T-helper 1 cell treated with Interleukin-12 subunit alpha and Interleukin-12 subunit beta and Interleukin-4 antibody, amounts not matched to agents 30 ng/mL and 1 ng/mL, for 36 hours (primary cell): ENCODE measurements around the gene RHAG. TPM values are rescaled to one million over a fixed set of nuclear protein-coding genes. Genes with fewer than 3 reads are reported as not detected.

Experiments used
- intact Hi-C: fragments of 100-400 bp; cut with micrococcal nuclease; formaldehyde crosslinking; loops from one replicate; pipeline ENCODE4 v1.15.1; 2024
- total RNA-seq: library from RNA; stranded (reverse); gene quantifications from 2 replicates; pipeline ENCODE4 v1.2.3, GENCODE V29; 2022

The RHAG gene
- total RNA-seq, 1 donor from 2014 or later = not detected

GRCh38 chr6:49565261-49565660 lies 71.4 kb downstream of the RHAG start:
- intact Hi-C loops = no loop called here

- intact Hi-C loops = no loop called here
These were observed 72.1 kb downstream of the RHAG start for GRCh38 chr6:49564552-49564951.

- intact Hi-C loops = no loop called here
These were observed 73.4 kb downstream of the RHAG start for GRCh38 chr6:49563006-49563886.

- intact Hi-C loops = no loop called here
These were observed 78.4 kb downstream of the RHAG start for GRCh38 chr6:49558238-49558637.

- intact Hi-C loops = no loop called here
These were observed 79.5 kb downstream of the RHAG start for GRCh38 chr6:49557177-49557576.

GRCh38 chr6:49556429-49556837 lies 80.2 kb downstream of the RHAG start:
- intact Hi-C loops = no loop called here

GRCh38 chr6:49555951-49556350 lies 80.7 kb downstream of the RHAG start:
- intact Hi-C loops = no loop called here

Other genes with a start within 250 kb of the RHAG start
- gene MMUT, start 173.6 kb downstream of the RHAG start, total RNA-seq = 14.0 and 15.0 TPM in 2 replicates
- gene CENPQ, start 173.5 kb downstream of the RHAG start, total RNA-seq = 11.9 and 13.7 TPM in 2 replicates
- not detected in 2 replicates for gene GLYATL3, start 136.9 kb downstream of the RHAG start, total RNA-seq
- gene C6orf141, start 86.2 kb downstream of the RHAG start, total RNA-seq = not detected in 2 replicates
- gene CRISP2, start 76.7 kb upstream of the RHAG start, total RNA-seq = not detected in 2 replicates
- not detected in 2 replicates for gene CRISP3, start 107.5 kb upstream of the RHAG start, total RNA-seq
- not detected in 2 replicates for gene PGK2, start 150.4 kb upstream of the RHAG start, total RNA-seq
- not detected in 2 replicates for gene CRISP1, start 229.7 kb upstream of the RHAG start, total RNA-seq